AG09319 (cell line): ENCODE data around the gene MRPS18B.

Experiments used
- DNase-seq: peaks from one replicate; pipeline ENCODE4 v3.0.0-alpha.2; 2010; ENCODE audit warnings: low read depth; ENCODE audit errors: extremely low read depth
- CTCF ChIP-seq: IDR thresholded peaks from 2 replicates; pipeline ENCODE4 v1.5.1; 2011; ENCODE audit warnings: low read depth, mild to moderate bottlenecking, inconsistent platforms, low read length, moderate library complexity

The MRPS18B gene

GRCh38 chr6:30573113-30573512, 44.5 kb upstream of the MRPS18B start:
- no peak for DNase-seq
- TF ChIP-seq CTCF: no peak

DNA sequence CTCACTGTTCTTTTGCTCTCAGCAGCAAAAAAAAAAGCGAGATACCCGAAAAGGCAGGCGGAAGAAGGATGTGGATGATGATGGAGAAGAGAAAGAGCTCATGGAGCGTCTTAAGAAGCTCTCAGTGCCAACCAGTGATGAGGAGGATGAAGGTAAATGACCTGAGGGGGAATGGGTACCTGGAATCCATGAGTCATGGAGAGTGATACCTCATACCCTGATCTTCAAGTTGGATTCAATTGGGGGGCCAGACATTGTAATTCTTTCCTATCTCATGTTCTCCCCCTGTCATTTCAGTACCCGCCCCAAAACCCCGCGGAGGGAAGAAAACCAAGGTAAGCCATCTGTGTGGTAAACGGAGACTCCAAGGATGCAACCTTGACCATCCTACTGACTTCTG, 39.6 kb upstream of the MRPS18B start:
- no peak for TF ChIP-seq CTCF
- DNase-seq: no peak

DNA sequence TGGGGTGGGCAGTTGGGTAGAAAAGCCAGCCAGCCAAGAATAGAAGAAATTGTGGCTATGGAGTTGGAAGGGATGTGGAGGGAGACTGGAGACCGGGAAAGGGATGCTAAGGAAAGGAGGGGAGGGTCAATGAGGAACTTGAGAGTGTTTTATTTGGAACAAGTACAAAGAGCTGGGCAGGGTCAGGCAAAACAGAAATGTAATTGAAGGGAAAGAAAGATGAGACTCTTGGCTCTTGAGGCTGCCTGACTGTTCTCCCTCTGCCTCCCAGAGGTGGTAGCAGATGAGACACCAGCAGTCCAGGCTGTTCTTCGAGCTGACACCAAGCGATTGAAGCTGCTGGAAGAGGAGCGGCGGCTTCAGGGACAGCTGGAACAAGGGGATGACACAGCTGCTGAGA, 33.7 kb upstream of the MRPS18B start:
- TF ChIP-seq CTCF: no peak
- DNase-seq: no peak

DNA sequence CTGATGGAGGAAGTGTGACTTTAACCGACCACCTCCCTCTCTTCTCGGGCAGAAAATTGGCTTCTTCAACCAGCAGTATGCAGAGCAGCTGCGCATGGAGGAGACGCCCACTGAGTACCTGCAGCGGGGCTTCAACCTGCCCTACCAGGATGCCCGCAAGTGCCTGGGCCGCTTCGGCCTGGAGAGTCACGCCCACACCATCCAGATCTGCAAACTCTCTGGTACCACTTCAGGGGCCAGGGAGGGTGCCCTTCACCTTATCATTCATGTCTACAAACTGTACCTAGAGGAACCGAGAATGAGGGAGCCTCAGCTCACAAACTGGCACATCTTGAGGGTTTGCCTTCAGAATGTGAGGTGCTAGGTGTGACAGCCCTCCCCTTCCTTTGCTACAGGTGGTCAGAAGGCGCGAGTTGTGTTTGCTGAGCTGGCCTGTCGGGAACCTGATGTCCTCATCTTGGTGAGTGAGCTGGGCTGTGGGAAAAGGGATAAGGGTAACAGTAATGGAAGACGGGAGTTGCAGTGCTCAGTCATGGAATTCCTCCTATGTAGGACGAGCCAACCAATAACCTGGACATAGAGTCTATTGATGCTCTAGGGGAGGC, 27.8 kb upstream of the MRPS18B start:
- DNase-seq: no peak

GRCh38 chr6:30590509-30590908, 27.1 kb upstream of the MRPS18B start:
- TF ChIP-seq CTCF: no peak

More for the DNA sequence above, 27.8 kb upstream of the MRPS18B start:
- no peak for TF ChIP-seq CTCF

DNA sequence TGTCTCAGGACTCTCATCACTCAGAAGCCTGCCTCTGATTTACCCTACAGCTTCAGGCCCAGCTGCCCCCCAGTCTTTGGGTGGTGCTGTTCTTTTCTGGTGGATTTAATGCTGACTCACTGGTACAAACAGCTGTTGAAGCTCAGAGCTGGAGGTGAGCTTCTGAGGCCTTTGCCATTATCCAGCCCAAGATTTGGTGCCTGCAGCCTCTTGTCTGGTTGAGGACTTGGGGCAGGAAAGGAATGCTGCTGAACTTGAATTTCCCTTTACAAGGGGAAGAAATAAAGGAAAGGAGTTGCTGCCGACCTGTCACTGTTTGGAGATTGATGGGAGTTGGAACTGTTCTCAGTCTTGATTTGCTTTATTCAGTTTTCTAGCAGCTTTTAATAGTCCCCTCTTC, 26.6 kb upstream of the MRPS18B start:
- no peak for DNase-seq
- TF ChIP-seq CTCF: no peak

More at GRCh38 chr6:30590509-30590908, 27.1 kb upstream of the MRPS18B start:
- DNase-seq: no peak

- no peak for DNase-seq
- TF ChIP-seq CTCF: no peak
Measured at GRCh38 chr6:30592287-30592686, 25.4 kb upstream of the MRPS18B start.
